Liver (tissue), 9 donors: Measurements from ENCODE around the gene NOD1. TPM values are rescaled to one million over a fixed set of nuclear protein-coding genes. Genes with fewer than 3 reads are reported as not detected.

Source experiments
- DNase-seq: peaks from one replicate; pipeline ENCODE4 v3.0.0-alpha.2; 2017; ENCODE audit warnings: low spot score
- H3K27ac ChIP-seq, 2 donors: one replicate each; pipeline ENCODE4 v1.7.0; 2013; ENCODE audit warnings: inconsistent platforms in 2 of 2, low read length in 2 of 2, control low read depth in 1 of 2, low read depth in 1 of 2, mild to moderate bottlenecking in 1 of 2
- H3K27me3 ChIP-seq, 4 donors: one replicate each; pipeline versions ENCODE4 v1.6.1 to v1.7.0; 2013; ENCODE audit warnings: low read length in 3 of 4, inconsistent platforms in 1 of 4, mild to moderate bottlenecking in 1 of 4, moderate library complexity in 1 of 4; ENCODE audit not compliant: control insufficient read depth in 4 of 4, insufficient read depth in 4 of 4
- H3K36me3 ChIP-seq, 4 donors: one replicate each; pipeline versions ENCODE4 v1.6.1 to v1.7.0; 2013; ENCODE audit warnings: low read length in 3 of 4, mild to moderate bottlenecking in 3 of 4, low read depth in 1 of 4, moderate library complexity in 1 of 4; ENCODE audit not compliant: control insufficient read depth in 4 of 4, insufficient read depth in 3 of 4
- H3K4me1 ChIP-seq, 4 donors: one replicate each; pipeline versions ENCODE4 v1.6.1 to v1.7.0; 2013; ENCODE audit warnings: low read length in 3 of 4, mild to moderate bottlenecking in 3 of 4, moderate library complexity in 1 of 4; ENCODE audit not compliant: control insufficient read depth in 4 of 4, insufficient read depth in 4 of 4
- H3K4me3 ChIP-seq, 3 donors: one replicate each; pipeline versions ENCODE4 v1.6.1 to v1.7.0; 2013; ENCODE audit warnings: low read length in 3 of 3, control low read depth in 1 of 3, low read depth in 1 of 3, mild to moderate bottlenecking in 1 of 3
- H3K9ac ChIP-seq, 2 donors: one replicate each; pipeline ENCODE4 v1.7.0; 2013; ENCODE audit warnings: low read length in 2 of 2, mild to moderate bottlenecking in 2 of 2, moderate library complexity in 2 of 2, control low read depth in 1 of 2, low read depth in 1 of 2
- H3K9me3 ChIP-seq, 4 donors: one replicate each; pipeline versions ENCODE4 v1.6.1 to v1.7.0; 2013; ENCODE audit warnings: low read length in 3 of 4; ENCODE audit not compliant: control insufficient read depth in 4 of 4
- ATF3 ChIP-seq: IDR thresholded peaks from 2 replicates; pipeline ENCODE4 v1.6.1; 2016; ENCODE audit warnings: antibody characterized with exemption
- CTCF ChIP-seq: fragments of 150-350 bp; IDR thresholded peaks from 2 replicates; pipeline ENCODE4 v1.5.1; 2017; ENCODE audit warnings: improper control_type of control experiment, low read depth, low read length; ENCODE audit not compliant: missing input control
- EGR1 ChIP-seq, 2 donors: IDR thresholded peaks; 2 replicates each; pipeline ENCODE4 v1.6.1; 2016 to 2018; ENCODE audit warnings: antibody characterized with exemption in 2 of 2, low read depth in 2 of 2
- FOXA1 ChIP-seq: IDR thresholded peaks from 2 replicates; pipeline ENCODE4 v1.6.1; 2016; ENCODE audit warnings: antibody characterized with exemption
- FOXA2 ChIP-seq: IDR thresholded peaks from 2 replicates; pipeline ENCODE4 v1.6.1; 2016; ENCODE audit warnings: antibody characterized with exemption
- GABPA ChIP-seq, 2 donors: IDR thresholded peaks in 1 of 2; conservative IDR thresholded peaks in 1 of 2; 2 replicates each; pipeline ENCODE4 v1.6.1; 2016; ENCODE audit warnings: antibody characterized with exemption in 2 of 2, mild to moderate bottlenecking in 1 of 2, moderate library complexity in 1 of 2
- HNF4A ChIP-seq, 2 donors: conservative IDR thresholded peaks; 2 replicates each; pipeline ENCODE4 v1.6.1; 2016; ENCODE audit warnings: antibody characterized with exemption in 2 of 2, mild to moderate bottlenecking in 2 of 2
- MAX ChIP-seq: IDR thresholded peaks from 2 replicates; pipeline ENCODE4 v1.6.1; 2016; ENCODE audit warnings: antibody characterized with exemption
- NR2F2 ChIP-seq: IDR thresholded peaks from 2 replicates; pipeline ENCODE4 v1.6.1; 2016; ENCODE audit warnings: antibody characterized with exemption
- RAD21 ChIP-seq, 2 donors: IDR thresholded peaks; 2 replicates each; pipeline ENCODE4 v1.6.1; 2016; ENCODE audit warnings: antibody characterized with exemption in 2 of 2, mild to moderate bottlenecking in 2 of 2
- REST ChIP-seq: IDR thresholded peaks from 2 replicates; pipeline ENCODE4 v1.6.1; 2016; ENCODE audit warnings: antibody characterized with exemption, mild to moderate bottlenecking
- RXRA ChIP-seq, 2 donors: IDR thresholded peaks; 2 replicates each; pipeline ENCODE4 v1.6.1; 2017 to 2018; ENCODE audit warnings: antibody characterized with exemption in 2 of 2, mild to moderate bottlenecking in 1 of 2
- SP1 ChIP-seq: IDR thresholded peaks from 2 replicates; pipeline ENCODE4 v1.6.1; 2018; ENCODE audit warnings: antibody characterized with exemption, mild to moderate bottlenecking
- TAF1 ChIP-seq: conservative IDR thresholded peaks from 2 replicates; pipeline ENCODE4 v1.6.1; 2016; ENCODE audit warnings: antibody characterized with exemption, mild to moderate bottlenecking
- YY1 ChIP-seq: IDR thresholded peaks from 2 replicates; pipeline ENCODE4 v1.6.1; 2016; ENCODE audit warnings: antibody characterized with exemption, mild to moderate bottlenecking
- WGBS: extraction: QIAGEN DNeasy Blood & Tissue Kit; methylation state at CpG from one replicate; pipeline ENCODE4 v1.1.7; 2013; 5-methylcytosine and 5-hydroxymethylcytosine counted together
- polyA plus RNA-seq, 2 donors: library from polyadenylated mRNA; stranded (reverse) in 1 of 2; unstranded in 1 of 2; fragments of 200-250 nt in 1 of 2; fragments of >200 nt in 1 of 2; fragmentation: Nextera tagmentation in 1 of 2; extraction: Ambion mirVana in 1 of 2; gene quantifications; one replicate each; pipeline versions ENCODE4 v1.2.1 to v1.2.3, GENCODE V29; 2013 to 2015
- total RNA-seq, 2 donors: library from RNA; depleted of rRNA; stranded (reverse); fragments of >200 nt; gene quantifications; one replicate each; pipeline ENCODE4 v1.2.3, GENCODE V29; 2014
- donor health status: healthy.
- donor health status: healthy.
- donor health status: healthy.
- donor health status: healthy.
- donor health status: healthy.

The NOD1 gene
- total and polyA plus RNA-seq, 4 donors: 1.7 to 3.5 (median 2.0) TPM

- Histone ChIP-seq H3K4me3 (peak overlapping the region; percentile 76 to 91 (median 84)), H3K9ac (peak overlapping the region; percentile 84 to 85), H3K27ac (peak overlapping the region; percentile 91 to 93), H3K9me3 (no peaks in the 10 kb centered on the region), H3K4me1 (peaks cover 0 to 19% (median 13%) of the 10 kb centered on the region in 4 donors), H3K36me3 (no peaks in the 10 kb centered on the region), H3K27me3 (no peaks in the 10 kb centered on the region)
- 87% methylated on average over 14 of the region's 14 CpGs for WGBS
- TF ChIP-seq HNF4A (conservative IDR thresholded peaks at IDR 0.05) (no peak), SP1 (peak; percentile 35)
- DNase-seq: no peak
Observed at GRCh38 chr7:30479202-30480120, 877 bp upstream of the NOD1 start.

- DNase-seq: no peak
- Histone ChIP-seq H3K4me3 (no peak overlapping the region), H3K4me1 (peaks cover 0 to 19% (median 13%) of the 10 kb centered on the region in 4 donors), H3K9me3 (no peaks in the 10 kb centered on the region), H3K27ac (peak overlapping the region; percentile 47 to 91), H3K36me3 (no peaks in the 10 kb centered on the region), H3K9ac (no peak overlapping the region), H3K27me3 (no peaks in the 10 kb centered on the region)
- WGBS: 79% methylated on average over 10 of the region's 10 CpGs
- TF ChIP-seq MAX (no peak), REST (no peak), HNF4A (conservative IDR thresholded peaks at IDR 0.05) (no peak), EGR1 (IDR thresholded peaks at IDR 0.05; ENCODE audit: low read depth in 2 of 2) (no peak), FOXA1 (no peak), GABPA (IDR thresholded peaks at IDR 0.05 in 1 of 2, conservative IDR thresholded peaks at IDR 0.05 in 1 of 2) (no peak)
Observed at GRCh38 chr7:30476459-30477145, 2.0 kb downstream of the NOD1 start.

GRCh38 chr7:30475580-30475979 is 3.0 kb downstream of the NOD1 start:
- H3K4me1 ChIP-seq: peaks cover 0 to 19% (median 14%) of the 10 kb centered on the region in 4 donors
- no peak for DNase-seq
- no peak for TF ChIP-seq RXRA (IDR thresholded peaks at IDR 0.05)
- TF ChIP-seq RAD21 (IDR thresholded peaks at IDR 0.05): no peak
- no peak for TF ChIP-seq NR2F2
- TF ChIP-seq HNF4A (conservative IDR thresholded peaks at IDR 0.05): no peak
- no peak for TF ChIP-seq YY1
- no peak for TF ChIP-seq TAF1
- TF ChIP-seq ATF3: no peak
- TF ChIP-seq REST: no peak
- no peak for TF ChIP-seq MAX
- TF ChIP-seq FOXA2: no peak
- TF ChIP-seq FOXA1: no peak
- TF ChIP-seq CTCF: no peak

More at GRCh38 chr7:30475580-30475979, 3.0 kb downstream of the NOD1 start:
- no peaks in the 10 kb centered on the region for H3K9me3 ChIP-seq
- 53% methylated on average over 6 of the region's 6 CpGs for WGBS
- no peak overlapping the region for H3K9ac ChIP-seq
- no peaks in the 10 kb centered on the region for H3K36me3 ChIP-seq
- no peak overlapping the region for H3K4me3 ChIP-seq
- H3K27ac ChIP-seq: peak overlapping the region in 1 of 2 donors; percentile 36
- H3K27me3 ChIP-seq: no peaks in the 10 kb centered on the region
